ENCODE data around the gene ARHGAP29.

DNA sequence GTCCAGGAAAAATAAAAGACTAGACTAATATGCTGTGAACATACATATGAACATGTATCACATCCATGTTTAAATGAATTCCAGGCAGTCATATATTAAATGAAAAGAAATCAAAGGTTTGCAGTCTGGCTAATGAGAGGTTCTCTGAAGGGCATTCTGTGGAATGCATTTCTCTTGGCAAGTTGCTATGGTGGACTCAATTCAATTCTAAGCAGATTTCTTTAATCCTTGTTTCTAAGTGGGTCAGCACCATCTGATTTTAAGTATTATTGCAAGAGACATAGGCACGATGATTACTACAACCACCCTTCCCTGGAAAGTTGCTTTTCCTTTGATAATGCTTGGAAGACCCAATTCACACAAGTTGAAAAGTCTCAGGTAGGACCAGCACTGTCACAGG is 92.5 kb downstream of the ARHGAP29 start:
- TF ChIP-seq, protein P1, sequence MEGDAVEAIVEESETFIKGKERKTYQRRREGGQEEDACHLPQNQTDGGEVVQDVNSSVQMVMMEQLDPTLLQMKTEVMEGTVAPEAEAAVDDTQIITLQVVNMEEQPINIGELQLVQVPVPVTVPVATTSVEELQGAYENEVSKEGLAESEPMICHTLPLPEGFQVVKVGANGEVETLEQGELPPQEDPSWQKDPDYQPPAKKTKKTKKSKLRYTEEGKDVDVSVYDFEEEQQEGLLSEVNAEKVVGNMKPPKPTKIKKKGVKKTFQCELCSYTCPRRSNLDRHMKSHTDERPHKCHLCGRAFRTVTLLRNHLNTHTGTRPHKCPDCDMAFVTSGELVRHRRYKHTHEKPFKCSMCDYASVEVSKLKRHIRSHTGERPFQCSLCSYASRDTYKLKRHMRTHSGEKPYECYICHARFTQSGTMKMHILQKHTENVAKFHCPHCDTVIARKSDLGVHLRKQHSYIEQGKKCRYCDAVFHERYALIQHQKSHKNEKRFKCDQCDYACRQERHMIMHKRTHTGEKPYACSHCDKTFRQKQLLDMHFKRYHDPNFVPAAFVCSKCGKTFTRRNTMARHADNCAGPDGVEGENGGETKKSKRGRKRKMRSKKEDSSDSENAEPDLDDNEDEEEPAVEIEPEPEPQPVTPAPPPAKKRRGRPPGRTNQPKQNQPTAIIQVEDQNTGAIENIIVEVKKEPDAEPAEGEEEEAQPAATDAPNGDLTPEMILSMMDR (IDR thresholded peaks at IDR 0.05): no peak
- no peak for TF ChIP-seq POLR2A (IDR thresholded peaks at IDR 0.05)
- TF ChIP-seq POLR2AphosphoS5 (IDR thresholded peaks at IDR 0.05): no peak
- no peak for TF ChIP-seq EP300 (IDR thresholded peaks at IDR 0.05)
